Thyroid gland (tissue), 4 donors: ENCODE data around the gene TMEM132D.

Source experiments
- CTCF ChIP-seq, 6 experiments: fragments of 200-600 bp in 3 of 6; fragments of 450-650 bp in 3 of 6; sonication (generic) in 3 of 6; IDR thresholded peaks; one replicate each; pipeline ENCODE4 v1.5.1; 2016 to 2019; ENCODE audit warnings: antibody characterized with exemption in 6 of 6, mild to moderate bottlenecking in 2 of 6, inconsistent platforms in 1 of 6, moderate library complexity in 1 of 6
- POLR2A ChIP-seq, 2 donors: fragments of 450-650 bp; IDR thresholded peaks; one replicate each; pipeline ENCODE4 v1.6.1; 2017; ENCODE audit warnings: antibody characterized with exemption in 2 of 2, mild to moderate bottlenecking in 2 of 2, moderate library complexity in 1 of 2

GRCh38 chr12:129413295-129413694 lies 490.5 kb downstream of the TMEM132D start:
- TF ChIP-seq CTCF (IDR thresholded peaks at IDR 0.05): no peak
- TF ChIP-seq POLR2A (IDR thresholded peaks at IDR 0.05): no peak
